Measurements from ENCODE around the gene G6PC3.

The G6PC3 gene

DNA sequence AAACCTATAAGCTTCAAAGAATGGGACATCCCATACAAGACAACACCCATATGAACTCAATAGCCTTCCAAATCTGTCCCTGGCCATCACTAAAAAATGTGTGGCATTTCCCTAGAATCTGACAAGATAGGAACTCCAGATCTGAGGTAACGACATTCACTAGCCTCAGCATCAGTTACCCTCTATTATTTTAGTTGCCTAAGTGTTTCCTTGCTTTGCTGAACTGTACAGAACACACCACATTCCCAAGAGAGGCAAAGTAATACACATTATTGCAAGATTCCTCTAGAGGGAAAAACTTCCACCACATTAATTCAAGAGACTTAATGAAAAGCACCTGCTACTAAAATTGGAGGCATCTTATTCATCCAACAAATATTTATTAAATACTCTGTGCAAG, 9.1 kb upstream of the G6PC3 start:
- DNase-seq (ENCODE audit: low spot score): no peak

GRCh38 chr17:44062871-44063270, 7.7 kb upstream of the G6PC3 start:
- no peak for DNase-seq (ENCODE audit: low spot score)

GRCh38 chr17:44063704-44064639, 6.6 kb upstream of the G6PC3 start:
- DNase-seq (ENCODE audit: low spot score): no peak

DNA sequence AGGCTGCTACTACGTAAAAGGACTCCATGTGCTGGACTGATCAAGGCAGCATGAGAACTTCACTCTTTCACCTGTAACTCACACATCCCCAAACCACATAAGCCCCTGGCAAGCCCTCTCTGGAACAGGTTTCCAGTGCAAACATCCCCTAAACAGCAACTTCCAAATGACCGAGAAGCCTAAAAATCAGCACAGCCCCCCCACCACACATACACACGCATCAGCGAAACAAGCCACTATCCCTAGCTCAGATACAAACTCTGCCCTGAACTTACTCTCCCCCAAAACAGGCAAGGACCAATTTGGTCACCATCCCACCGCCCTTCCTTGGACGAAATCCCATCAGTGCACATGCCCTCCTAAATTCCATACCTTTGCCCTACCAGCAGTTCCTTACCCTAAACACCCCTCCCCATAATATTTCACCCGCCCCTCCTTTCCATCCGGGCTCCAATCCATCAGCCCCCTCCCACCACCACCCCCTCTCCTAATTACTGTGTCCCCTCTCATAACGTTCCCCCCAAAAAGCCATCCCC, 4.8 kb upstream of the G6PC3 start:
- peak; percentile 15 for DNase-seq (ENCODE audit: low spot score)

- DNase-seq (ENCODE audit: low spot score): peak; percentile 84
Measured at GRCh38 chr17:44066204-44066930, 4.2 kb upstream of the G6PC3 start, which contains the start of gene LSM12. Gene LSM12, minus strand, starts transcription at chr17:44066671. Its CDS starts 84 bp downstream, at chr17:44066587.

DNA sequence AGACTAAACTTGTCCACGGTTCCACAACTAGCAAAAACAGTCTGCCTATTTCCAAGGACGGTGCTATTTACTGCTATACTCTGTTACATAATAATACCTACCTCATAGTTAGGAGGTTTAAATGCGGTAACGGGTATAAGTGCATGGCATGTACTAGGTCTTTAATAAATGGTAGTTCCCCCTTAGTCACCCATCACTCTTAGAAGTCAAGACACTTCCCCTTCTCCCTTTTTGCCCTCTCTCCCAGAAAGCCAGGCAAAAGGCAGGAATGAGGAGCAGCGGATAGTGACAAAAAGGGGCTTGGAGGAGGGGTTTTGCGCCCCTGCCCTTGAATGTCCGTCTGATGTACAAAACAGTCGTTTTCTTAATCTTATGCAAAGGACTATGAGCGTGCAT, 3.0 kb upstream of the G6PC3 start:
- DNase-seq (ENCODE audit: low spot score): no peak

DNA sequence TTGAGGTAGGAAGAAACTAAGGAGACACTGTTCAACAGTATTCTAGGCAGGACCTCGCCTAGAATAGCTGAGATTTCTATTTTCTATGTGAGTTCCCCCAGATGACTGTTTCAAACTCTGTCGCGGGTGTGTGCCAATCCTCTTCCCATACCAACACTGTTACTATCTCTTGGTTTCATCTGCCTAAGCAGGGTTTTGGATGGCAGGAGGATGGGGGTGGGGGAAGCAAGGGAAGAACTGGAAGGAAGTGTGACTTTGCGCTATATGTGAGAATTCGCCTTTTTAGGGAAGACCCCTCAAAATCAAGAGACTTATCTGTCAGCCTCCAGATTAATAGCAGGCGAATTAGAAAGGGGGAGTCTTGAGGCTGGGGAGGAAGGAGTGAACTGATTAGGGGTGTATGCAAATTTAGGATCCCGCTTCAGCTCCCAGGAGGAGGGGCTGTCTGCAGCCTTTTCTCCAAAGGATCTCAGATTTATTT, 521 bp upstream of the G6PC3 start:
- DNase-seq (ENCODE audit: low spot score): no peak

DNA sequence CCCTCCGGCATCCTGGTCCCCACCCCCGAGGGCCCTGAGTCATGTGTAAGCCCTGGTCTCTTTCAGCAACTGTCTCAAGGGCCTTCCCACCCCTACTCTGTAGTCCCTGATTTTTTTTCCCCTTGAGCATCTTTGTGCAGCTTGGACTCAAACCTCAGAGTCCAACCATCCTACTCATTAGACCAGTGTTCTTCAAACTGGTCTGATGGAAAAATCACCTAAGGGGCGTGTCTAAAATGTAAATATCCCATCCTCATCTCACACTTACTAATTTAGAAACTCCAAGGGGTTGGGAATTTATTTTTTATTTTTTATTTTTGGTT, 624 bp downstream of the G6PC3 start:
- DNase-seq (ENCODE audit: low spot score): no peak

DNA sequence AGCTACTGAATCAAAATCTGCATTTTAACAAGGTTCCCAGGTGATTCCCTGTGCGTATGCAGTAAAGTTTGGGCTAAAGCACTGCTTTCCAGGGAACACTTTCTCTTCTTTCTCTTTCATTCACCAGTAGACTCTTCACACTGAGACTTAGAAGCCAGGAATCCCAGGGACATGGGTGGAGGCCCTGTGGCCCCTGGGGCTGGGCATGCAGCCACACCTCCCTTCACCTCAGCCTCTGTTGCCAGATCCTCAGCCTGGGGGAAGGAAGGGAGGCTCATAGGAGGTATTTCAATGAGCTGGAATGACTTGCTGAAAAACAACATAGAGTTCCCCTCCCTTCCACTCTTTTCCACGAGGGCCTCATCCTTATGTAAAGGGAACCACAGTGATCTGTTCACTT, 1.2 kb downstream of the G6PC3 start:
- no peak for DNase-seq (ENCODE audit: low spot score)

GRCh38 chr17:44074231-44074910, 3.8 kb downstream of the G6PC3 start:
- no peak for DNase-seq (ENCODE audit: low spot score)

DNA sequence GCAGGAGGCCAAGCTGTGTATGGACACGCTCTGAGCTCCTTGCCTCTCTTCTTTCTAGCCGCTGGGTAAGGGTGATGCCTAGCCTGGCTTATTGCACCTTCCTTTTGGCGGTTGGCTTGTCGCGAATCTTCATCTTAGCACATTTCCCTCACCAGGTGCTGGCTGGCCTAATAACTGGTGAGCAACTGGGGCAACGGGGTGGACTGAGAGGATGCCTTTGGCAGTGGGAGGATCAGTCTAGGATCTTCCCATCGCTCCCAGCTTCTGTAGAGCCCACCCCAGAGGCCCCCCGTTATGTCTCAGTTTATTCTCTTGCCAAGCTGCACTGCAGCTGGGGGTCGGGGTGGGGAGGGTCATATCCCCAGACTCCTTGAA, 4.4 kb downstream of the G6PC3 start:
- DNase-seq (ENCODE audit: low spot score): no peak

GRCh38 chr17:44075598-44076293, 5.2 kb downstream of the G6PC3 start:
- no peak for DNase-seq (ENCODE audit: low spot score)

GRCh38 chr17:44076716-44077594, 6.4 kb downstream of the G6PC3 start:
- DNase-seq (ENCODE audit: low spot score): no peak

DNA sequence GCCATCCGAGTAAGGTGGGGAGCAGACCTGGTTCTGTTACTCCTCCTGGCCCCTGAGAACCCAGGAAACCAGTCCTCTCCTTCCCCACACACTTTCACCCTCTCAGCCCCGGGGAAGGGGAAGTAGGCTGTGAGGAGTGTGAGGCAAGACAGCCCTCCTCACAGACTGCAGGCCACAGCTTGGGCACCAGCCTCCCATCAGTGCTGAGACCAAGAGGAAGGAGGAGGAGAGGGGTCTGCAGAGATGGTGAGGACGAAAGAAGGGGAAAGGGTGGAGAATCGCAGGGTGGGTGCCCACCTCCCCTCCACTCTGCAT, 7.0 kb downstream of the G6PC3 start:
- no peak for DNase-seq (ENCODE audit: low spot score)

GRCh38 chr17:44078412-44078811, 7.9 kb downstream of the G6PC3 start:
- DNase-seq (ENCODE audit: low spot score): no peak

- no peak for DNase-seq (ENCODE audit: low spot score)
Measured at GRCh38 chr17:44079877-44080821, 9.6 kb downstream of the G6PC3 start.

DNA sequence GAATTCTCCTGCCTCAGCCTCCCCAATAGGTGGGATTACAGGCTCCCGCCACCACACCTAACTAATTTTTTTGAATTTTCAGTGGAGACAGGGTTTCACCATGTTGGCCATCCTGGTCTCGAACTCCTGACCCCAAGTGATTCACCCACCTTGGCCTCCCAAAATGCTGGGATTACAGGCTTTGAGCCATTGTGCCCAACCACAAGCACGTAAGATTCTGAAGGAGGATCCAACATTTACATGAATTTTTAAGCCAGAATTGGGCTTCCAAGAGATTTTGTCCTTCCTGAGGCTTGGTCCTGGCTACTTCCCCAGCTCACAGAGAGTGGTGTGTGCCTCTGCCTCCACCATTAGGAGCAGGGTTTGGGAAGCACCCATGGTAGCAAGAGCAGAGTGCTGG, 11.1 kb downstream of the G6PC3 start:
- DNase-seq (ENCODE audit: low spot score): no peak

- DNase-seq (ENCODE audit: low spot score): no peak
Measured at GRCh38 chr17:44082256-44082927, 11.9 kb downstream of the G6PC3 start.

GRCh38 chr17:44083250-44083849, 12.8 kb downstream of the G6PC3 start:
- DNase-seq (ENCODE audit: low spot score): no peak
